Activated naive CD4-positive, alpha-beta T cell treated with anti-CD3 and anti-CD28 coated beads for 36 hours (primary cell): ENCODE data around the gene CLEC12A. TPM values are rescaled to one million over a fixed set of nuclear protein-coding genes. Genes with fewer than 3 reads are reported as not detected.

Experiments used
- CTCF ChIA-PET: fragments of 350-600 bp; sonication (Branson Sonifier 250); formaldehyde crosslinking; loops from one replicate; lab custom pipeline; 2021; ENCODE audit warnings: antibody characterized with exemption; lab: Charles Lee
- DNase-seq: peaks from one replicate; pipeline ENCODE4 v3.0.0-alpha.2; 2020
- H3K27ac Mint-ChIP-seq: one replicate; pipeline ENCODE4 v1.8.0; 2021; ENCODE audit warnings: mild to moderate bottlenecking, mixed read lengths
- H3K27me3 Mint-ChIP-seq: one replicate; pipeline ENCODE4 v1.8.0; 2021; ENCODE audit warnings: low read depth, mixed read lengths
- H3K36me3 Mint-ChIP-seq: one replicate; pipeline ENCODE4 v1.8.0; 2021; ENCODE audit warnings: low read depth, mixed read lengths
- H3K4me1 Mint-ChIP-seq: one replicate; pipeline ENCODE4 v1.8.0; 2021; ENCODE audit warnings: low read depth, mixed read lengths
- H3K4me3 Mint-ChIP-seq: one replicate; pipeline ENCODE4 v1.8.0; 2021; ENCODE audit warnings: mild to moderate bottlenecking, moderate library complexity, mixed read lengths
- H3K9me3 Mint-ChIP-seq: one replicate; pipeline ENCODE4 v1.8.0; 2021; ENCODE audit warnings: mixed read lengths
- intact Hi-C: fragments of 100-400 bp; cut with micrococcal nuclease; formaldehyde crosslinking; loops from one replicate; pipeline ENCODE4 v1.15.1; 2023
- total RNA-seq, 2 experiments: library from RNA; stranded (reverse); gene quantifications; one replicate each; pipeline ENCODE4 v1.2.3, GENCODE V29; 2021

CLEC12A gene
- not detected for total RNA-seq

- H3K27me3 Mint-ChIP-seq, result peaks cover 3% of the 10 kb centered on the region
- no peak within 1 kb of the TSS for H3K4me3 Mint-ChIP-seq
- peaks cover 10% of the 10 kb centered on the region for H3K9me3 Mint-ChIP-seq
- DNase-seq, result no peak
- intact Hi-C loops, result no loop called here
- no peaks in the 10 kb centered on the region for H3K36me3 Mint-ChIP-seq
- H3K27ac Mint-ChIP-seq, result no peak within 1 kb of the TSS
- no peaks in the 10 kb centered on the region for H3K4me1 Mint-ChIP-seq
- CTCF ChIA-PET, result interaction anchor here (0.7 kb wide), 1 partner anchor 44 kb away, joined by 3 read pairs; no protein-coding TSS in a partner anchor
These were observed at the start of gene CLEC12A for GRCh38 chr12:9971181-9971580. Gene CLEC12A (plus strand): TSS chr12:9971409. CDS start chr12:9971597, 188 bp downstream.

GRCh38 chr12:9922429-9922828 is 48.8 kb upstream of the CLEC12A start:
- peaks cover 2% of the 10 kb centered on the region for H3K27me3 Mint-ChIP-seq
- CTCF ChIA-PET, result interaction anchor here (1.2 to 1.9 kb wide), 8 partner anchors 13 to 172 kb away, joined by 3 to 9 read pairs (median 5); no protein-coding TSS in a partner anchor
- no peaks in the 10 kb centered on the region for H3K36me3 Mint-ChIP-seq
- peaks cover 17% of the 10 kb centered on the region for H3K4me1 Mint-ChIP-seq
- H3K4me3 Mint-ChIP-seq, result no peak overlapping the region
- H3K9me3 Mint-ChIP-seq, result no peaks in the 10 kb centered on the region
- no peak overlapping the region for H3K27ac Mint-ChIP-seq
- no peak for DNase-seq
- intact Hi-C loops, result no loop called here

GRCh38 chr12:9925705-9926393 is 45.4 kb upstream of the CLEC12A start:
- intact Hi-C loops, result loop anchor here (1.0 to 5.0 kb wide), 4 partner anchors 59 to 176 kb away; partner anchors contain the start of gene CLEC2B
- Mint-ChIP-seq H3K27ac (peak overlapping the region; percentile 66), H3K4me1 (peaks cover 21% of the 10 kb centered on the region), H3K9me3 (no peaks in the 10 kb centered on the region), H3K36me3 (no peaks in the 10 kb centered on the region), H3K4me3 (peak overlapping the region; percentile 57), H3K27me3 (peaks cover 2% of the 10 kb centered on the region)
- CTCF ChIA-PET, result interaction anchor here (0.7 to 5.5 kb wide), 9 partner anchors 14 to 183 kb away, joined by 3 to 53 read pairs (median 4); no protein-coding TSS in a partner anchor
- DNase-seq, result peak; percentile 9

- no peak overlapping the region for H3K4me3 Mint-ChIP-seq
- no peak for DNase-seq
- intact Hi-C loops, result loop anchor here (1.0 to 5.0 kb wide), 3 partner anchors 60 to 130 kb away; partner anchors contain the start of gene CLEC2B
- peaks cover 21% of the 10 kb centered on the region for H3K4me1 Mint-ChIP-seq
- CTCF ChIA-PET, result interaction anchor here (0.6 to 5.5 kb wide), 6 partner anchors 44 to 213 kb away, joined by 3 to 53 read pairs (median 4); partner anchors contain the start of genes CLEC12A and CLEC7A
- peaks cover 2% of the 10 kb centered on the region for H3K27me3 Mint-ChIP-seq
- no peak overlapping the region for H3K27ac Mint-ChIP-seq
- H3K36me3 Mint-ChIP-seq, result no peaks in the 10 kb centered on the region
- H3K9me3 Mint-ChIP-seq, result no peaks in the 10 kb centered on the region
These were observed 44.3 kb upstream of the CLEC12A start for GRCh38 chr12:9926876-9927275.

- no peaks in the 10 kb centered on the region for H3K36me3 Mint-ChIP-seq
- peaks cover 2% of the 10 kb centered on the region for H3K27me3 Mint-ChIP-seq
- intact Hi-C loops, result loop anchor here (5.0 kb wide), 2 partner anchors 61 to 131 kb away; partner anchors contain the start of gene CLEC2B
- CTCF ChIA-PET, result interaction anchor here (0.6 to 5.5 kb wide), 4 partner anchors 11 to 186 kb away, joined by 3 to 53 read pairs (median 3); no protein-coding TSS in a partner anchor
- no peak overlapping the region for H3K4me3 Mint-ChIP-seq
- H3K9me3 Mint-ChIP-seq, result no peaks in the 10 kb centered on the region
- no peak for DNase-seq
- peaks cover 9% of the 10 kb centered on the region for H3K4me1 Mint-ChIP-seq
- H3K27ac Mint-ChIP-seq, result no peak overlapping the region
These were observed 42.6 kb upstream of the CLEC12A start for GRCh38 chr12:9928607-9929006.

GRCh38 chr12:9931245-9931644 is 40.0 kb upstream of the CLEC12A start:
- CTCF ChIA-PET, result interaction anchor here (0.7 to 1.3 kb wide), 5 partner anchors 9 to 221 kb away, joined by 3 to 6 read pairs (median 4); partner anchors contain the start of gene CLEC12B
- no peak for DNase-seq
- peaks cover 2% of the 10 kb centered on the region for H3K27me3 Mint-ChIP-seq

GRCh38 chr12:9932270-9932669 is 38.9 kb upstream of the CLEC12A start, which contains the start of gene CLEC2A:
Gene CLEC2A (minus strand): TSS chr12:9932370. CDS start chr12:9932329, 41 bp downstream.
- H3K27me3 Mint-ChIP-seq, result no peaks in the 10 kb centered on the region
- H3K27ac Mint-ChIP-seq, result no peak within 1 kb of the TSS
- CTCF ChIA-PET, result interaction anchor here (0.9 to 1.3 kb wide), 2 partner anchors 12 to 78 kb away, joined by 3 to 4 read pairs; partner anchors contain the start of gene CLEC12B
- peaks cover 4% of the 10 kb centered on the region for H3K4me1 Mint-ChIP-seq
- no peak for DNase-seq
- H3K9me3 Mint-ChIP-seq, result no peaks in the 10 kb centered on the region
- no peaks in the 10 kb centered on the region for H3K36me3 Mint-ChIP-seq
- no peak within 1 kb of the TSS for H3K4me3 Mint-ChIP-seq
- intact Hi-C loops, result no loop called here

More at GRCh38 chr12:9931245-9931644, 40.0 kb upstream of the CLEC12A start:
- intact Hi-C loops, result no loop called here
- H3K27ac Mint-ChIP-seq, result no peak overlapping the region
- H3K9me3 Mint-ChIP-seq, result no peaks in the 10 kb centered on the region
- no peak overlapping the region for H3K4me3 Mint-ChIP-seq
- peaks cover 4% of the 10 kb centered on the region for H3K4me1 Mint-ChIP-seq
- no peaks in the 10 kb centered on the region for H3K36me3 Mint-ChIP-seq

- no peaks in the 10 kb centered on the region for H3K36me3 Mint-ChIP-seq
- CTCF ChIA-PET, result interaction anchor here (0.6 to 1.5 kb wide), 2 partner anchors 33 to 120 kb away, joined by 3 read pairs; no protein-coding TSS in a partner anchor
- no peaks in the 10 kb centered on the region for H3K27me3 Mint-ChIP-seq
- no peak overlapping the region for H3K27ac Mint-ChIP-seq
- no peak overlapping the region for H3K4me3 Mint-ChIP-seq
- intact Hi-C loops, result no loop called here
- no peaks in the 10 kb centered on the region for H3K9me3 Mint-ChIP-seq
- no peak for DNase-seq
- no peaks in the 10 kb centered on the region for H3K4me1 Mint-ChIP-seq
These were observed 37.3 kb upstream of the CLEC12A start for GRCh38 chr12:9933958-9934357.

- Mint-ChIP-seq H3K9me3 (no peaks in the 10 kb centered on the region), H3K27me3 (no peaks in the 10 kb centered on the region), H3K4me3 (no peak overlapping the region), H3K36me3 (no peaks in the 10 kb centered on the region), H3K27ac (no peak overlapping the region), H3K4me1 (no peaks in the 10 kb centered on the region)
- intact Hi-C loops, result no loop called here
- DNase-seq, result no peak
- CTCF ChIA-PET, result interaction anchor here (0.6 kb wide), 1 partner anchor 100 kb away, joined by 3 read pairs; no protein-coding TSS in a partner anchor
These were observed 36.2 kb upstream of the CLEC12A start for GRCh38 chr12:9935026-9935425.

- H3K27me3 Mint-ChIP-seq, result no peaks in the 10 kb centered on the region
- intact Hi-C loops, result no loop called here
These were observed 34.6 kb upstream of the CLEC12A start for GRCh38 chr12:9936591-9936990.

GRCh38 chr12:9940375-9940774 is 30.8 kb upstream of the CLEC12A start:
- CTCF ChIA-PET, result interaction anchor here (0.7 to 2.6 kb wide), 22 partner anchors 8 to 256 kb away, joined by 3 to 17 read pairs (median 4); partner anchors contain the start of gene CLEC12B
- Mint-ChIP-seq H3K4me1 (peaks cover 23% of the 10 kb centered on the region), H3K4me3 (no peak overlapping the region), H3K27ac (no peak overlapping the region), H3K9me3 (no peaks in the 10 kb centered on the region), H3K27me3 (no peaks in the 10 kb centered on the region), H3K36me3 (no peaks in the 10 kb centered on the region)
- intact Hi-C loops, result loop anchor here (1.0 to 10.0 kb wide), 5 partner anchors 69 to 698 kb away; partner anchors contain the start of gene MAGOHB
- peak; percentile 28 for DNase-seq

More at GRCh38 chr12:9936591-9936990, 34.6 kb upstream of the CLEC12A start:
- CTCF ChIA-PET, result no interaction called here
- H3K4me3 Mint-ChIP-seq, result no peak overlapping the region
- DNase-seq, result no peak
- H3K4me1 Mint-ChIP-seq, result peaks cover 7% of the 10 kb centered on the region
- no peaks in the 10 kb centered on the region for H3K9me3 Mint-ChIP-seq
- no peaks in the 10 kb centered on the region for H3K36me3 Mint-ChIP-seq
- no peak overlapping the region for H3K27ac Mint-ChIP-seq

- CTCF ChIA-PET, result interaction anchor here (0.5 to 1.5 kb wide), 5 partner anchors 57 to 197 kb away, joined by 3 to 9 read pairs (median 3); partner anchors contain the start of genes CLEC12B and CLEC1B
- no peak overlapping the region for H3K27ac Mint-ChIP-seq
- no peak for DNase-seq
- H3K9me3 Mint-ChIP-seq, result no peaks in the 10 kb centered on the region
- peaks cover 23% of the 10 kb centered on the region for H3K4me1 Mint-ChIP-seq
- H3K4me3 Mint-ChIP-seq, result peak overlapping the region; percentile 8
- no peaks in the 10 kb centered on the region for H3K27me3 Mint-ChIP-seq
- intact Hi-C loops, result loop anchor here (5.0 to 10.0 kb wide), 2 partner anchors 673 to 700 kb away; partner anchors contain the start of gene MAGOHB
- no peaks in the 10 kb centered on the region for H3K36me3 Mint-ChIP-seq
These were observed 29.4 kb upstream of the CLEC12A start for GRCh38 chr12:9941838-9942237.
